Umbilical cord (tissue), 2 donors: ENCODE data around the gene GRAMD2B. TPM values are rescaled to one million over a fixed set of nuclear protein-coding genes. Genes with fewer than 3 reads are reported as not detected.
"Not testable (repeated sequence)": the region's sequence is repeated elsewhere in the genome, so short reads cannot be mapped to it uniquely, and the experiment has no call there.

Experiments
- DNase-seq: peaks from one replicate; pipeline ENCODE4 v3.0.0-alpha.2; 2015; ENCODE audit warnings: low spot score
- total RNA-seq: library from RNA; depleted of rRNA; stranded (reverse); fragments of >200 nt; gene quantifications from one replicate; pipeline ENCODE4 v1.2.3, GENCODE V29; 2014; ENCODE audit warnings: low replicate concordance; ENCODE audit not compliant: insufficient read depth

GRAMD2B gene
- 45.3 TPM for total RNA-seq

- DNase-seq, result peak; percentile 96
These were observed at the start of gene GRAMD2B for GRCh38 chr5:126422994-126423788. Gene GRAMD2B (plus strand): TSS chr5:126423409. CDS start chr5:126423607, 198 bp downstream.

- DNase-seq, result no peak
These were observed 49.1 kb upstream of the GRAMD2B start for GRCh38 chr5:126374109-126374416.

GRCh38 chr5:126376443-126376842, 46.8 kb upstream of the GRAMD2B start:
- DNase-seq, result no peak

GRCh38 chr5:126377424-126377823, 45.8 kb upstream of the GRAMD2B start:
- DNase-seq, result no peak

GRCh38 chr5:126380316-126380715, 42.9 kb upstream of the GRAMD2B start:
- not testable (repeated sequence) for DNase-seq

DNA sequence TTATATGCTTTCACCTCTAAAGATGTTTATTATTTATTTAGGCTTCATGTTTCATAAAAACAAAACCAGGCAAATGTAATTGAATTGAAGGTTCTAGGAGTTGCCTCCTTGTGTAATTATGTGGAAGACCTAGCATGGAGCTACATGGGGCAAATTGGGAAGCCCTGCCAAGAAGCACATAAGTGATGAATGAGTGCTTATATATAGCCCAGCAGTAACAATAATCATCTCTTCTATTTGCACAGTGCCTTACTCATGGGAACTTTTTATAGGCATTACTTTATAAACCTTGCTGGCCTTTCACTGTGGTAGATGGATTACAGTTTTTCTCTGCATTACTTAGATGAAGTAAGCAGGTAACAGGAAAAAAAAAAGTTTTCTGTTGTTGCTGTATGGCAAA, 40.0 kb upstream of the GRAMD2B start:
- DNase-seq, result no peak

GRCh38 chr5:126383776-126384175, 39.4 kb upstream of the GRAMD2B start:
- DNase-seq, result no peak

DNA sequence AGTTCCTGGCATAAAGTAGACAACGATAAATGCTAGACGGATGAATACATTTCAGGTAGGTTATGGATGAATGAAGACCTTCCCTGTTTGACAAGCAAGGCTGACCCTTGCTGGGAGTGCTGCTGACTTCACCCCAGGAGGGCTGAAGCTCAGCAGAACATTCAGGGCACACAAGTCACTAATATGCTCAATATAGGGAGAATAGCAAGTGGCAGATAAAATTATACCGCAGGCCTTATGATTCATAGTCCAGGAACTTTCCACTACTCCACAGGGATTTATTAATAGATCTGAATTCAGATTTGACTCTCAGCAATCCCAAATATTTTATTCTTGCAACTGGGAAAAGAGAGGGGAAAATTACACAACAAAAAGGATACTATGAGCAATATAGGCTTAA, 38.2 kb upstream of the GRAMD2B start:
- peak; percentile 35 for DNase-seq

DNA sequence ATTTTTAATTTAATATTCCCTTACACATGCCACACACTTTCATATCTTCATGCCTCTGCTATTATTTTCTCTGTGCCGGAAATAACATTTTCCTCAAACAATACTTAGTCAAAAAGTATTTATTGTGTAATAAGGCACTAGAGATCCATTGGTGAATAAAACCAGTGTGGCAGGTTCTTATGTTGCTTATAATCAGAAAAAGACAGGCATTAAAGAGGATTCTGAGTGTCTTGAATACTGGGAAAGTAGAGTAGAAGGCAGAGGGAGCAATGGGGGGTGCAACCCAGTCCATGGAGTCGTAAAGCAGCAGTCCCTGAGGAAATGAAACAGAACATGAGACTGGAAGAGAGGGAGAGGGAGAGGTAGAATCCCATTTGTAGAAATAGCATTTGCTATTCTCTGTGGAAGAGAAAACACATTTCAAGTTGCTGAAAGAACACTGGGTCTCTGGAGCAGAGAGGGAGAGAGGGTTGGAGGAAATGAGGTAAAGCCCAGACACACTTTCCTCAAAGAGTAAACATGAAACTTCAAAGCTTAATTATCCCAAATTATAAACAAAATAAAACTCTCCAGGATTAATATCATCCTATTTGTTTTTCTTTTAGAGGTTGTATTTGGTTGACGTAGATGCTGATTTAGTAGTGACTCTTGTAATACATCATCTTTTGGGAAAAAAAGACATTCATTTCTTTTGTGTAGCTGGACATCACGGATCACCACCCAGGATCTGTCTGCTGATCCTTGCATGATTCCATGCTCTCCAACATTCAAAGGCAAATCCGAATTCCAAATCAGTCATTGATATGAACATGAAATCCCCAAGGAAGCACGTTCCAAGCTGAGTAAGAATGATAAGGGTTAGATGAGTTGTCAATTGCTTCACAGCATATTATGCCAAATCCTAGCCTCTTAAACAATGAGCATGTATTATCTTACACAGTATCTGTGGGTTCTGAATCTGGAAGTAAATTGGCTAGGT, 37.4 kb upstream of the GRAMD2B start:
- DNase-seq, result no peak

- DNase-seq, result no peak
These were observed 34.0 kb upstream of the GRAMD2B start for GRCh38 chr5:126389179-126389578.

GRCh38 chr5:126390051-126390450, 33.2 kb upstream of the GRAMD2B start:
- DNase-seq, result no peak

DNA sequence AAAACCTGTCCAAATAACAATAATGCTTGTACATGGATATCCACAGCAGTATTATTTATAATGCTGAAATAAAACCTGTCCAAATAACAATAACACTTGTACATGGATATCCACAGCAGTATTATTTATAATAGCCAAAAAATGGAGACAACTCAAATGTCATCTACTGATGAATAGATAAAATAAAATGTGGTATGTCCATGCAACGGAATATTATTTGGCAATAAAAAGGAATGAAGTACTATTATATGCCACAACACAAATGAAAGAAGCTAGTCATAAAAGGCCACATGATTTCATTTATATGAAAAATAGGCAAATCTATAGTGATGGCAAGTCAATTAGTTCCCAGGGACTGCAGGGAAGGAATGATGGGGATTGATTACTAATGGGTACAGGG, 31.8 kb upstream of the GRAMD2B start:
- DNase-seq, result no peak

DNA sequence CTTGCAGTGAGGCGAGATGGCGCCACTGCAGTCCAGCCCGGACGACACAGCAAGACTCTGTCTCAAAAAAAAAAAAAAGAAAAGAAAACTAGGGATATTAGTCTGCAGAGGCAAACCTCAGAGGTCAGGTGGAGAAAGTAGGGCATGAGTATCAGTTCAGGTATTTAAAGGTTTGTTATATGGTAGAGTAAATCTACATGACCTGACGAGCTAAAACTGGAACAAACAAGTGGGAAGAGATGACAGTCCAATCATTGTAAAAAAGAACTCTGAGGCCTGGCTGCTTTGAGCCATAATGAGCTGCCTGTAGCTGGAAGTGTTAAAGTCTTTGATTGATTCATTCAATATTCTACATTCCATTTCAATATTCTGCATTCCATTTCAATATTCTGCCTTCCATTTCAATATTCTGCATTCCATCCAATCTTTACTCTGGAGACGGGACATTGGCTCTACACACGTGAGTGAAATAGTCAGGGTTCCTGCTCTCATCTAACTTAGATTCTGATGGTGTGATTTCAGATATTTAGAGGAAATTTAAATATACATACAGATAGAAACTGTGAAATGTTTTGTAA, 28.9 kb upstream of the GRAMD2B start:
- no peak for DNase-seq

DNA sequence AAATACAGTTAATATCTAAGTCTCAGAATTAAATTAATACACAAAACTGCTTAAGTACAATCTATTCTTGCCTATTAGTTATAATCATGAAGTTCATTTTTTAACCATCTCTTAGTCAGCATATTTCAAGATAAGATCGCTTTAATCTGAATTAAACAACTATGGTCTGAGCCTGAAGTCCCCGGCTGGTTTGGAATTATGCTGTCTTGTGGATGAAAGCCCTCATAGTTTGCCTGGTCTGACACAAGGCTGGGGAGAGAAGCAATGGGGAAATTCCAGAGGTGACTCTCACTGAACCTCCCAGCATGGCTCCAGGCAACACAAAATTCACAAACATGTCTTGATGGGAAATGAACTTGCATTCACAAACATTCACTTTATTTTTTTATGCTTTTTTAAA, 28.0 kb upstream of the GRAMD2B start:
- no peak for DNase-seq

- DNase-seq, result no peak
These were observed 27.6 kb upstream of the GRAMD2B start for GRCh38 chr5:126395605-126396004.

DNA sequence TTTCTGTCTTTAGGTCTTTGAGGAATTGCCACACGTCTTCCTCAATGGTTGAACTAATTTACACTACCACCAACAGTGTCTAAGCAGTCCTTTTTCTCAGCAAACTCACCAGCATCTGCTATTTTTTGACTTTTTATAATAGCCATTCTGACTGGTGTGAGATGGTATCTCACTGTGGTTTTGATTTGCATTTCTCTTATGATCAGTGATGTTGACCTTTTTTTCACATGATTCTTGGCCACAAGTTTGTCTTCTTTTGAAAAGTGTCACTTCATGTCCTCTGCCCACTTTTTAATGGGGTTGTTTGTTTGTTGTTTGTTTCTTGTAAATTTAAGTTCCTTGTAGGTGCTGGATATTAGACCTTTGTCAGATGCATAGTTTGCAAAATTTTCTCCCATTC, 26.5 kb upstream of the GRAMD2B start:
- DNase-seq, result not testable (repeated sequence)

DNA sequence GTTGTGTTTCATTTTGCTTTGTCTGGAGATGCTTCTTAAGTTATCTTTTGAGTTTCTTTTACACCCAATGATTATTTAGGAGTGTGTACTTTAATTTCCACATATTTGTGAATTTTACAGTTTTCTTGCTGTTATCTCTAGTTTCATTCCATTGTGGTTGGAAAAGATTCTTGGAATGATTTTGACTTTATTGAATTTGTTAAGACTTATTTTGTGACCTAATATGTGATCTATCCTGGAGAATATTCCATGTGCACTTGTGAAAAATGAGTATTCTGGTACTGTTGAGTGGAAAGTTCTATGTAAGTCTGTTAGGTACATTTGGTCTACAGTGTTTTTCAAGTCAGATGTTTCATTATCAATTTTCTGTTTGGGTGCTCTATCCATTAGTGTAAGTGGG, 24.4 kb upstream of the GRAMD2B start:
- DNase-seq, result no peak

GRCh38 chr5:126400621-126401251, 22.5 kb upstream of the GRAMD2B start:
- no peak for DNase-seq

GRCh38 chr5:126402621-126403555, 20.3 kb upstream of the GRAMD2B start:
- DNase-seq, result no peak

- DNase-seq, result no peak
These were observed 19.3 kb upstream of the GRAMD2B start for GRCh38 chr5:126403876-126404275.

GRCh38 chr5:126410623-126411022, 12.6 kb upstream of the GRAMD2B start:
- DNase-seq, result no peak
